Muscle layer of colon (tissue), 2 donors: ENCODE data around the gene MBTPS2.

Experiments
- H3K27ac ChIP-seq: one replicate; pipeline ENCODE4 v1.7.0; 2013; ENCODE audit warnings: low read depth, mild to moderate bottlenecking, low read length, moderate library complexity
- H3K27me3 ChIP-seq, 2 donors: one replicate each; pipeline ENCODE4 v1.7.0; 2013; ENCODE audit warnings: low read length in 2 of 2, mild to moderate bottlenecking in 2 of 2; ENCODE audit not compliant: insufficient read depth in 2 of 2, control insufficient read depth in 1 of 2
- H3K36me3 ChIP-seq: one replicate; pipeline ENCODE4 v1.7.0; 2013; ENCODE audit warnings: mild to moderate bottlenecking, low read length; ENCODE audit not compliant: insufficient read depth
- H3K4me1 ChIP-seq: one replicate; pipeline ENCODE4 v1.7.0; 2013; ENCODE audit warnings: mild to moderate bottlenecking, low read length; ENCODE audit not compliant: insufficient read depth
- H3K4me3 ChIP-seq, 2 donors: one replicate each; pipeline ENCODE4 v1.7.0; 2013; ENCODE audit warnings: low read length in 2 of 2, low read depth in 1 of 2, mild to moderate bottlenecking in 1 of 2, moderate library complexity in 1 of 2
- H3K9ac ChIP-seq: one replicate; pipeline ENCODE4 v1.7.0; 2013; ENCODE audit warnings: low read length
- H3K9me3 ChIP-seq: one replicate; pipeline ENCODE4 v1.7.0; 2013; ENCODE audit warnings: mild to moderate bottlenecking, low read length
- donor health status: abdominal sarcoma.
- donor health status: Adenocarcinoma of cecum.

Gene MBTPS2

GRCh38 chrX:21839334-21840192, at the start of gene MBTPS2:
Gene MBTPS2, plus strand, starts transcription at chrX:21839617. Its CDS starts 118 bp downstream, at chrX:21839735.
- peak within 1 kb of the TSS; percentile 40 for H3K9ac ChIP-seq
- H3K4me3 ChIP-seq: peak within 1 kb of the TSS; percentile 33 to 56
- H3K27ac ChIP-seq: peak within 1 kb of the TSS; percentile 74
- H3K27me3 ChIP-seq: no peaks in the 10 kb centered on the region
- H3K36me3 ChIP-seq: no peaks in the 10 kb centered on the region
- H3K9me3 ChIP-seq: no peaks in the 10 kb centered on the region
- no peaks in the 10 kb centered on the region for H3K4me1 ChIP-seq

GRCh38 chrX:21798677-21799219, 40.7 kb upstream of the MBTPS2 start:
- Histone ChIP-seq H3K27ac (no peak overlapping the region), H3K9me3 (no peaks in the 10 kb centered on the region), H3K4me1 (peaks cover 19% of the 10 kb centered on the region), H3K36me3 (no peaks in the 10 kb centered on the region), H3K27me3 (no peaks in the 10 kb centered on the region), H3K4me3 (no peak overlapping the region), H3K9ac (no peak overlapping the region)

- Histone ChIP-seq H3K9ac (no peak overlapping the region), H3K36me3 (no peaks in the 10 kb centered on the region), H3K27me3 (no peaks in the 10 kb centered on the region), H3K27ac (no peak overlapping the region), H3K4me1 (peaks cover 19% of the 10 kb centered on the region), H3K4me3 (no peak overlapping the region), H3K9me3 (no peaks in the 10 kb centered on the region)
These were observed 39.6 kb upstream of the MBTPS2 start for GRCh38 chrX:21799767-21800166.

DNA sequence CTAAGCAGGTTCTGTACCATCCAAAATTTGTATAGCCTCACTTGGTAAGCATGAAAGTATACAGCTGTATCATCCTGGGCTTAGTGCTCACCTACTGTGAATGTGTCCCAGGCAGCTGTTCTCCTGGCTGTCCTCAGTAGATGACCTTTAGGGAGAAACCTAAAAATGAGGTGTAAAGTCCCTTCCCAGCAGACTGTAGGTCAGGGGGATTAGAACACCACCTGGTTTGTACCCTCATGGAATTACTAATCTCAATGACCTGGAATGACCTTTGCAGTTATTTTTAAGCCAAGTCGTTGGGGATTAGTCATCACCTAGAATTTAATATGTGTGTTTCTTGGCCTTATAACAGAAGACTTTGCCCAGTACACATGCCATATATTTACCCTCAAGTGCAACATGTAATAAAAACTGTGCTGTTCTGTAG, 39.1 kb upstream of the MBTPS2 start:
- Histone ChIP-seq H3K27ac (no peak overlapping the region), H3K9ac (no peak overlapping the region), H3K36me3 (no peaks in the 10 kb centered on the region), H3K4me3 (no peak overlapping the region), H3K4me1 (peaks cover 19% of the 10 kb centered on the region), H3K9me3 (no peaks in the 10 kb centered on the region), H3K27me3 (no peaks in the 10 kb centered on the region)

DNA sequence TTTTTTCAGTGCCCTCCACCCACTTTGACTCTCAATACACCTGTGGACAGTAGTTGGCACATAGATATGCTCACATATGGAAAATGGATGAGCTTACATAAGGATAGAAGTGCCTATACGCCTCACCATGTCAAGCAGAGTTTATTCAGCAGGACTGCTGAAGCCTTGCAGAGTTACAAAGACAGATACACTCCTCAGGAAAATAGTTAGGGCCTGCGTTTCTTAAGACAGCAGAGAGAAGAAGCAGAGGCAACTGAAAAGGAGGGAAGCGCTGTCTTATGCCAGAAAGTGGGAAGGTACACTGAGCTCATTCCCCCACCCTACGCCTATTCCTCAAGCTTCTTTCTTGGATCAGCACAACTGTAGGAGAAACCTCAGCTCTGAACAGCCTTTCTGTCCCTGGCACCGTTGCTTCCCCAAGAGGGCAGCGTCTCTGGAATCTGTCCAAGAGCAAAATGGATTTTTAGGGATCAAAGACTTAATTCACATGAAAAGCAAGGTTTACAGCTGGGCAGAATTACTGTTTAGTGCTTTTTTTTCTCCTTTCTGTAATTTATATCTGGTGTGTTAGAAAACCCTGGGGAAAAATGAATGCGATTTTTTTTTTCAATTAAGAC, 37.3 kb upstream of the MBTPS2 start:
- Histone ChIP-seq H3K27me3 (no peaks in the 10 kb centered on the region), H3K4me3 (no peak overlapping the region), H3K27ac (no peak overlapping the region), H3K36me3 (no peaks in the 10 kb centered on the region), H3K9ac (no peak overlapping the region), H3K9me3 (no peaks in the 10 kb centered on the region), H3K4me1 (peaks cover 19% of the 10 kb centered on the region)

DNA sequence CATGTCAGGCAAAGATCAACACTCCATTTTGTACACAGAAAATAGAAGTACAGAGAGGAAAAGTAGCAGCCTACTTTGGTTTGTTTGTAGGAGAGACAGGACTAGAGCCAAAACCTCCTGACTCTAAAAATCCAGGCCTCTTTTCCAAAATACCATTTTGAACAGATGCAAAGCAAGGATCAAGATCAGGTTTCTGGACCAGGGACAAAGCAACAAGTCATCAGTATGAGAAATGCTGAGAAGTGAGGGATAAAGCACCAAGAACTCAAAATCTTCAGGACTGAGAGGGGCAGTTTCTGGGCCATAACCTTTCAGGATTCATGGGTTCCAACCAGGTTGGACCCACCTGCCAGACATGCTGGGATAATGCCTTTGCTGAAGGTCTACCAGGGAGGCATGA, 36.6 kb upstream of the MBTPS2 start:
- peaks cover 19% of the 10 kb centered on the region for H3K4me1 ChIP-seq
- no peaks in the 10 kb centered on the region for H3K27me3 ChIP-seq
- H3K4me3 ChIP-seq: no peak overlapping the region
- H3K27ac ChIP-seq: no peak overlapping the region
- no peak overlapping the region for H3K9ac ChIP-seq
- H3K9me3 ChIP-seq: no peaks in the 10 kb centered on the region
- no peaks in the 10 kb centered on the region for H3K36me3 ChIP-seq

GRCh38 chrX:21806691-21807090, 32.7 kb upstream of the MBTPS2 start:
- no peaks in the 10 kb centered on the region for H3K36me3 ChIP-seq

DNA sequence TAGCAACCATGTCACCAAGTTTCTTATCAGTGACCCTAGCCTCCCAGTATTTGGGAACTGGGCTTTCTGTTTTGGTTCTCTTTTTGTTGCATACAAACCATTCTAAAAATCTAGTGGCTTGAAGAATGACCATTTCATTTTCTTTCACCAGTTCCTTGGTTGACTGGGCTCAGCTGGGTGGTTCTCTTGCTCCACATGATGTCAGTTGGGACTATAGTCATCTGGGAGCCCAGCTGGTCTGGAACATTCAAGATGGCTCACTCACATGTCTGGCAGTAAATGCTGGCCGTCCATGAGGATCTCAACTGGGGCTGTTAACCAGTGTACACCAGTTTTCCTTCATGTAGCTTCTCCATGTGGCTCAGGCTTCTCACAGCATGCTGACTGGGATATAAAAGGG, 27.6 kb upstream of the MBTPS2 start:
- H3K4me1 ChIP-seq: no peaks in the 10 kb centered on the region
- H3K27me3 ChIP-seq: no peaks in the 10 kb centered on the region
- H3K9ac ChIP-seq: no peak overlapping the region
- peaks cover 4% of the 10 kb centered on the region for H3K9me3 ChIP-seq
- H3K36me3 ChIP-seq: no peaks in the 10 kb centered on the region
- H3K27ac ChIP-seq: no peak overlapping the region
- H3K4me3 ChIP-seq: no peak overlapping the region

More at GRCh38 chrX:21806691-21807090, 32.7 kb upstream of the MBTPS2 start:
- peaks cover 5% of the 10 kb centered on the region for H3K4me1 ChIP-seq
- no peak overlapping the region for H3K9ac ChIP-seq
- H3K4me3 ChIP-seq: no peak overlapping the region
- no peaks in the 10 kb centered on the region for H3K27me3 ChIP-seq
- peaks cover 3% of the 10 kb centered on the region for H3K9me3 ChIP-seq
- no peak overlapping the region for H3K27ac ChIP-seq

DNA sequence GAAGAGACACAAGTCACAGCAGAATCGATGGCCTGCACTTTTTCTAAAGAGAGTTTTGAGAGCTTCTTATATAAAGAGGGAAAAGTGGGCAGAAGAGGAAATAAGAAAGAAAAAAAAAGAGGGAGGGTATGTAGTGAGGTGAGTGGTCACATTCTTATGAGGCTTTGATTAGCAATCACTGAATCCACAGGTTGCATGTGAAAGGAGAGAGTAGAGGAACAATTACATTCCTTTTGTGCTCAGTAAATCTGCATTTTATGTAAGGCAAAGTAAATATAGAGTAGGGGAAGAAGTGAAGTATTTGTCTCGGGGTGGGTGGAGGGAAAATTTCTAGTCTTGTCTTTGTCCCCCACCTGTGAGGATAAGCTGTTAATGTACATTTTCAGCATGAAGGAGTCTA, 26.8 kb upstream of the MBTPS2 start:
- no peak overlapping the region for H3K4me3 ChIP-seq
- no peaks in the 10 kb centered on the region for H3K27me3 ChIP-seq

GRCh38 chrX:21813612-21814368, 25.6 kb upstream of the MBTPS2 start:
- no peak overlapping the region for H3K9ac ChIP-seq
- no peaks in the 10 kb centered on the region for H3K27me3 ChIP-seq
- no peak overlapping the region for H3K27ac ChIP-seq
- no peaks in the 10 kb centered on the region for H3K4me1 ChIP-seq
- no peak overlapping the region for H3K4me3 ChIP-seq
- no peaks in the 10 kb centered on the region for H3K36me3 ChIP-seq
- peaks cover 4% of the 10 kb centered on the region for H3K9me3 ChIP-seq

More for the DNA sequence above, 26.8 kb upstream of the MBTPS2 start:
- Histone ChIP-seq H3K9me3 (peaks cover 4% of the 10 kb centered on the region), H3K9ac (no peak overlapping the region), H3K36me3 (no peaks in the 10 kb centered on the region), H3K27ac (no peak overlapping the region), H3K4me1 (no peaks in the 10 kb centered on the region)

GRCh38 chrX:21816136-21816535, 23.3 kb upstream of the MBTPS2 start:
- H3K4me1 ChIP-seq: no peaks in the 10 kb centered on the region
- no peak overlapping the region for H3K4me3 ChIP-seq
- H3K36me3 ChIP-seq: no peaks in the 10 kb centered on the region
- no peaks in the 10 kb centered on the region for H3K27me3 ChIP-seq
- no peak overlapping the region for H3K9ac ChIP-seq
- no peak overlapping the region for H3K27ac ChIP-seq
- peaks cover 4% of the 10 kb centered on the region for H3K9me3 ChIP-seq
